LNCaP clone FGC (cell line): ENCODE results near the gene USP28.

ENCODE experiments used
- DNase-seq: peaks from one replicate; pipeline ENCODE4 v3.0.0-alpha.2; 2011; ENCODE audit warnings: low read depth
- H3K4me3 ChIP-seq: 2 replicates; pipeline ENCODE4 v1.5.1; 2011; ENCODE audit warnings: mild to moderate bottlenecking, low read depth, low read length, control low read depth
- CTCF ChIP-seq: IDR thresholded peaks from 2 replicates; pipeline ENCODE4 v1.5.1; 2012; ENCODE audit warnings: mild to moderate bottlenecking; ENCODE audit not compliant: control insufficient read depth, insufficient read depth; ENCODE audit errors: extremely low read depth

USP28 gene

DNA sequence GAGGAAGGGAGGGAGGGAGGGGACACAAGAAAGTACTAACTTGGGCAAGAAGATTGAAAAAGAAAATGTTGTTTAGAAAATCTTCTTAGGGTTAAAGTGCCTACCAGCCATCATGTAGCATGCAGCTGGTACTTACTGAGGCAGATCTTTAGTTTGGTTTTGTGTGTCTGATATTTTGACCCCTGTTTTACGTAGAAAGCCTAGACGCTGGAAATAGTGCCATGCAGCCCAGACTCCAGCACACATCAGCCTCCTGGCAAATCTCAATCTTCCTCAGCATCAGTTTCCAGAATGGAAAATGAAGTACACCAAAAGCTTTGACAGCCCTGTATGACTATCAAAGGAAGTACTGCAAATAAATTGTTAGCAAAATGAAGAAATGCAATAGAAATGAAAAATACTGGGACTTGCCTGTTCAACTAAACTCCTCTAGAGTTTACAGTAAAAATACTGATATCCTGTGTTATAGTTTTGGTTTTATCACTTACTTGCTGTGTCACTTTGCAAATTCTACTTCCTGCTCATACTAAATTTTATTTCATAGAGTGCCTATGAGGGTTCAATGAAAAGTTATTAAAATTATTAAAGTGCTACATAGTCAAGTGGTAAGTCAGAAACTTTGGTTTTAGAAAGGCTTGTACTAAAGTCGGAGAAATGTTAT lies 7.4 kb downstream of the USP28 start:
- TF ChIP-seq CTCF = no peak
- DNase-seq = no peak
- no peak overlapping the region for H3K4me3 ChIP-seq

DNA sequence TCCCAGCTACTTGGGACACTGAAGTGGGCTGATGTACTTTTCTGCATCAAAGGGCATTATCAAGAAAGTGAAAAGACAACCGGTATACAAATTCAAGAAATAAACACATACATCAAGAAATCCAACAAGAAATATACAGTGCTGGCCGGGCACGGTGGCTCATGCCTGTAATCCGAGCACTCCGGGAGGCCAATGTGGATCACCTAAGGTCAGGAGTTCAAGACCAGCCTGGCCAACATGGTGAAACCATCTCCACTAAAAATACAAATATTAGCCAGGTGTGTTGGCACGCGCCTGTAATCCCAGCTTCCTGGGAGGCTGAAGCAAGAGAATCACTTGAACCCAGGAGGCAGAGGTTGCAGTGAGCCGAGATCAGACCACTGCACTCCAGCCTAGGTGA lies 9.5 kb downstream of the USP28 start:
- H3K4me3 ChIP-seq = no peak overlapping the region
- DNase-seq = no peak
- no peak for TF ChIP-seq CTCF

GRCh38 chr11:113864410-113864809 lies 11.0 kb downstream of the USP28 start:
- TF ChIP-seq CTCF = no peak
- H3K4me3 ChIP-seq = no peak overlapping the region
- DNase-seq = no peak

GRCh38 chr11:113862435-113862834 lies 12.9 kb downstream of the USP28 start:
- no peak for TF ChIP-seq CTCF
- no peak for DNase-seq

DNA sequence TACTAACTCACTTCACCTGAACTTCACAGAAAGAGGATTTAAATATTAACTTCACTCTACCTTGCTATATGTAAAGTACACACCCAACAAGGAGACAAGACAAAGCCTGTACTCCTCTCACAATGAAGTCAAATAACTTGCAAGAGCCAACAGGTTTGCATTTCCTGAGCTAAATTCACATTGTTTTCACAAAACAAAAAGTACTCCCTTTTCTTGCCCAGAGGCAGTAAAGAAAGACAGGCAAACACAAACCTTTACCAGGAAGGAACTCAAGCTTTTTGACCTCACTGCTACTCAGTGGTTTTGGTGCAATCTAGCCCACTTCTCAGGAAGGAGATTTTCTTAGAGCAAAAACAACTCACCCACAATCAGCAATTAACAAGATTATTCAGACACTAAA lies 15.7 kb downstream of the USP28 start:
- DNase-seq = no peak
- TF ChIP-seq CTCF = no peak
- no peak overlapping the region for H3K4me3 ChIP-seq

More at GRCh38 chr11:113862435-113862834, 12.9 kb downstream of the USP28 start:
- no peak overlapping the region for H3K4me3 ChIP-seq

- TF ChIP-seq CTCF = no peak
- no peak for DNase-seq
- no peak overlapping the region for H3K4me3 ChIP-seq
Observed at GRCh38 chr11:113856966-113857759, 18.2 kb downstream of the USP28 start.

DNA sequence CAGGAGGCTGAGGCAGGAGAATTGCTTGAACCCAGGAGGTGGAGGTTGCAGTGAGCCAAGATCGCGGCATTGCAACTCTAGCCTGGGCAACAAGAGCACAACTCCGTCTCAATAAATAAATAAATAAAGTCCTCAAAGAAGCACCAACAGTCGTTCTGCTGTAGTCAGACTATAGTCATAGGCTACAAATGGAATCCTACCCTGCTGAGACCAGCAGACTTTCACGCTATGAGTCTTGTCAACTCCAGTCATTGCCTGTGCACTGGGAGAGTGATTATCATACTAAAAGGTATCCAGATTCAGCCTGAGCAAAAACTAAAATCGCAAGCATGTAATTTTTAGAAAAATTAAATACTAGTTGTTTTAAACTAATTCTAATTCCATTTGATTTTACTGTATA lies 19.6 kb downstream of the USP28 start:
- no peak overlapping the region for H3K4me3 ChIP-seq
- DNase-seq = no peak
- TF ChIP-seq CTCF = no peak
